Cerebellar nuclear complex (tissue), 1 donor: Measurements from ENCODE around the gene RAN.
"Not testable (repeated sequence)": the region's sequence is repeated elsewhere in the genome, so short reads cannot be mapped to it uniquely, and the experiment has no call there.

ENCODE experiments used
- DNase-seq, 2 experiments: peaks; one replicate each; lab custom pipeline; 2025; lab: John Stamatoyannopoulos, UW

Gene RAN

GRCh38 chr12:130871286-130872178 is at the start of gene RAN:
Gene RAN, plus strand, starts transcription at chr12:130872066. Its CDS starts 528 bp downstream, at chr12:130872594.
- DNase-seq: peak; percentile 18 to 42

DNA sequence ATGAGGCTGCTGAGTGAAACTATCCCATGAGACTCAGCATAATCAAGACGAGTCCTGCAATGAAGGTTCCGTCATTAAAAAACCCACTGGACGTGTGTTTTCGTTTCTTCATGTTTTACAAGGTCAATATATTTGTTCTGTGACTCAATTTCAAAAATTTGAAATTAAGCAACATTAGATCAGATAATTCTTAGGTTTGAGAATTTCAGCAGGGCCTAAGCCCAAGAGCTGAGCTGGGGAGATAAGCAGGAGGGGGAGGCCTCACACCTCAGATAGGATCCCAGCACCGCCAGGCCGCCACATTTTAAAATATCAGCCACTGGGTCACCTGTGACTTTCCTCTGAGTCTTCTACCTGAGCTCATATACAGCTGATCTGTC is 46.1 kb upstream of the RAN start:
- no peak for DNase-seq

DNA sequence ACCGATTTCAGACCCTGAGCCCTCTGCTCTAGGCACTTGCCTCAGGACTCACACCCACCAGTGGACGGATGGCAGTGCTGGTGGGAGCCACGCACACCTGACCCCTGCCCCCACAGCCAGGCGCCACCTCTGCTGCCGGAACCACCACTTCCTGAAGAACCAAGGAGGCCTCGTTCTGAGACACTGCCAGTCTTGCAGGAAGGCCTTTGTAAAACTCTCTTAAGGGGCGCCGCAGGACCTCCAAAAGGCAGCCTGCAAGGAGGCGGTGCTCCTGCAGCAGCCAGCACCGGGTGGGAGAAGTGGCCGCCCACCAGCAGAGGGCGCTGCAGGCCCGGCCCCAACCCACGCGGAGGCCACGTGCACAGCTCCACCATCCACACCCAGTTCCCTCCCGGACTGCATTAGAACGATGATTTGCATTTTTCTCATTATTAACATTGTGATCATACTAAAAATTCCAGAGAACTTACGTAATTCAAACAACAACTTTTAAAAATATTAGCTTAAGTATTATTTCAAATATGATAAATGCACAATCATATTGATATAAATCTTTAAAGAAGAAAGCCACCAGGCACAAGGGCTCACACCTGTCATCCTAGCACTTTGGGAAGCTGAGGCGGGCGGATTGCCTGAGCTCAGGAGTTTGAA is 45.6 kb upstream of the RAN start:
- no peak for DNase-seq

- no peak for DNase-seq
Observed at GRCh38 chr12:130827432-130827831, 44.4 kb upstream of the RAN start.

GRCh38 chr12:130828895-130829294 is 43.0 kb upstream of the RAN start:
- DNase-seq: no peak

DNA sequence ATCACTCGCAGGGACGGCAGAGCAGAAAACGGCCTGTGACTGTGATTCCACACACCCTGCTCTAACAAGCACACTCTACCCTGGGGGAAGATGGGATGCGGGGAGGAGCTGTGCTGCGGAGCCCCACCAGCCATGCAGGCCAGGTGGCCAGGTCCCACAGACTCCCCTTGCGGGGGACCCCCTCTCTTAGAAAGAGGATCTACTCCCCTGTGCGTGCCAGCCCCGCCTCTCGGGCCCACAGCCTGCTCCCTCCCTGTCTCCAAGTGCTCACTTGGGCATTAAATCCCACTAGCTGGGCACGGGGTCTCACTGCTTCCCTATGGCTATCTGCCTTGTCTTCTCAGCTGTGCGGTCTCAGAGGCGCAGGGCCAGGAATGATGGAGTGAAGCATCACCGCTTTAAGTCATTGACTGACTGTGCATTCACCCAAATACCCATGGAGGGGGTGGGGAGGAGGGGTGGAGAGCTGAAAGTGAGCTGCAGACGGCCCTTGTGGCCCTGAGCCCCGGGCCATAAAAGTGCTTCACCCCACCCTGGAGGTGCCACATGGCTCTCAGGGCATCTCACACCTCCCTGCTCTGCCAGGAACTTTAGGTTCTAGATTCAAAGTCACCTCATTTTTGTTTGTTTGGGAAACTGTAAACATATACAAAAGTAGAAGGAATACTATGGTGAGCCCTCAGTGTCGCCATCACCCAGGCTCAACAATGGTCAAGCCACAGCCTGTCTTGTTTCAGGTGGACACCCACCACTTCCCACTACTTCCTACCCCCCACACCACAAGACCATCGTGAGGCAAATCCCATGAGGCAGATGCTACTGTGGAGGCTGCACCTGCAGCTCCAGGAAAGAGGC is 42.2 kb upstream of the RAN start:
- no peak for DNase-seq

DNA sequence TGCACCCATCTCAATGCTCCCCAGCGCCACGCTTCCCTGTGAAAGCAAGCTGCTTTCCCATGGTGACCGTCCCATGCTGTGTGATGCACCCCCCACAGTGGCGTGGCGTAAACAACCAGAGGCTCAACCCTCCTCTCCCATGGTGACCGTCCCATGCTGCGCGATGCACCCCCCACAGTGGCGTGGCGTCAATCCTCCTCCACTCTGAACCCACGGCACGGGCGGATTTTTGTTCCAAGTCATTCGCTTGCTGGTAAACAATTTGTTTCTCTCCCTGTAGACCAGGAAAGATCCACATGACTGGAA is 41.7 kb upstream of the RAN start:
- DNase-seq: no peak

- no peak for DNase-seq
Observed at GRCh38 chr12:130831246-130831645, 40.6 kb upstream of the RAN start.

DNA sequence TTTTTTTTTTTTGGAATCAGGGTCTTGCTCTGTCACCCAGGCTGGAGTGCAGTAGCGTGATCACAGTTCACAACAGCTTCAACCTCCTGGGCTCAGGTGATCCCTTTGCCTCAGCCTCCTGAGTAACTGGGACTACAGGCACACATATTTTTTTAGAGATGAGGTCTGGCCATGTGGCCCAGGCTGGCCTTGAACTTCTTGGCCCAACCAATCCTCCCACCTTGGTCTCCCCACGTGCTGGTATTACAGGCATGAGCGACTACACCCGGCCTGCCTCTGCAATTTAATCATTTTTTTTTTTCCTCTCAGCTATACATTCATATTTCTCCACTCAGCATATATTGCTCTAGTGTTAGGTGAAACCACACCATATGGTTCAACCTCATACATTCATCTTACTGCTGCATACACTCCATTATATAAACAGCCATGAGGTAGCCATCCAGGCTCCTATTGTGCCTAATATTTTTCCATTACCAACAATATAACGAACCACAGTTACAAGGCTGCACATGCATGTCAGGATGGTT is 39.9 kb upstream of the RAN start:
- no peak for DNase-seq

- no peak for DNase-seq
Observed at GRCh38 chr12:130832561-130833209, 39.2 kb upstream of the RAN start.

GRCh38 chr12:130835011-130835410 is 36.9 kb upstream of the RAN start:
- DNase-seq: no peak

DNA sequence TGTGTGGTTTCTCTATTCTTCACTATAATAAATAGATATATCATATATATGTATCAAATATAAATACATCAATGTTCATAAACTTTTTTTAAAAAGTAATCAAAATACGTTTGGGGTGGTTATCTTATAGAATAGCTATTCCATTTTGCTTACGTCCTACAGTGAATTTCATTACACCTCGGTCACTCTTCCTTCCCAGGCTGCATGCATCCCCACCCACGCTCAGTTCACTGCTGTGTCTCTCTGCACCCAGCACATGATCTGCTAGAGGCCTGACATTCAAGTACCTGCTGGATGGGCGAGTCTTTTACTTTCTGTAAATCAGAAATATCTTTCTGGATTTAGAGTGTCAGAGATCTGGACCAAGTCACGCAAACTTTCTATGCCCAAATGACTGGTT is 36.4 kb upstream of the RAN start:
- no peak for DNase-seq

GRCh38 chr12:130838284-130838950 is 33.4 kb upstream of the RAN start:
- no peak for DNase-seq

GRCh38 chr12:130838951-130839769 is 32.7 kb upstream of the RAN start, which contains the start of gene STX2:
Gene STX2, minus strand, starts transcription at chr12:130839250. Its CDS starts 151 bp downstream, at chr12:130839099.
- peak in 1 of 2 experiments; percentile 51 for DNase-seq

DNA sequence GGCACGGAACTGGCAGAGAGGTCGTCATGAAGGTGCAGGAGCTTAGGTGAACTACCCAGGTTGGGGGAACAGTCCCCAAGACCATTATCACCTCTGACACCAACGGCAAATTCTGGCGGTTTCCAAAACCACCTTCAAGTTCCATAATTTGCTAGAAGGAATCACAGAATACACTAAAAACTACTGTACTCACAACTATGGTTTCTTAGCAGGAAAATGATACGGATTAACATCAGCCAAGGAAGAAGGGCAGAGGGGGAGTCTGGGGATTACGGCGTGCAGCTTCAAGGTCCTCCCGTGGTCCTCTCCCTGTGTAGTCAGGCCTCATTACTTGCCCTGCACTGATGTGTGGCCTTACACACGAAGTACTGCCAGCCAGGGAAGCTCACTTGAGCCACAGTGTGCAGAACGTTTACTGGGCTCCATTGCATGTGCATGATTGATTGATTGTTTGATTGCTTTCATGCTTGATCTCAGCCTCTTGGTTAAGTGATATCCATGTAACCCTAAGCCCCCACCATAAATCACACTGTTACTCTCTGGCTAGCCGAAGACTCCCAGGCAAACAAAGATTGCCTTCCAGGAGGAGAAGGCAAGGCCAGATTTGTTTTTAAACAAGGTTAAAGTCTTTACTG is 32.0 kb upstream of the RAN start:
- DNase-seq: no peak

DNA sequence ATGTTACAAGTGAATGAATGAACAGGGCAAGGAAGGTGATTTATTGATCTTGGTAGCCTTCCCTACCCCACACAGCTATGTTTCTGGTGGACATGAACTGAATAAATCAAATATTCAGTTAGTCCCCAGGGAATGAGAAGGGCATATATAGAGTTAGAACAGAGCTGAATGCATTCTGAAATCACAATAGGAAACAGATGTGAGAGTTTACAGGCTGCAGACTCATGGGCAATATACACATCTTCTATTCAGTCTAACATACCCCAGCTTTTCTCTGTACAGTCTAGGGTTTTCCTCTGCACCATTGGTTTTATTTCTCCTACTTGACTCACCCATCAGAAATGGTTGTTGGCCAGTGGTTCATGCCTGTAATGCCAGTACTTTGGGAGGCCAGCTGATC is 25.5 kb upstream of the RAN start:
- no peak for DNase-seq

DNA sequence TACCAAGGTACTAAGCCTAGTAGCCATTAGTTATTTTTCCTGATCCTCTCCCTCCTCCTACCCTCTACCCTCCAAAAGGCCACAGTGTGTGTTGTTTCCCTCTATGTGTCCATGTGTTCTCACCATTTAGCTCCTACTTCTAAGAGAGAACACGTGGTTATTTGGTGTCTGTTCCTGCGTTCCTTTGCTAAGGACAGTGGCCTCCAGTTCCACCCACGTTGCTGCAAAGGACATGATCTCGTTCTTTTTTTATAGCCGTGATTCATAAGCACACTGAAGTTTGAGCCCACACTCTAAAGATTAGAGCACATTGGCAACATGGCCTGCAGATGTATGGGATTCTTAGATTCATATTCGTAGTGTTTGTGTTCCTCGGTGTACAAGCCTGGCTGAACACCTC is 24.8 kb upstream of the RAN start:
- no peak for DNase-seq

DNA sequence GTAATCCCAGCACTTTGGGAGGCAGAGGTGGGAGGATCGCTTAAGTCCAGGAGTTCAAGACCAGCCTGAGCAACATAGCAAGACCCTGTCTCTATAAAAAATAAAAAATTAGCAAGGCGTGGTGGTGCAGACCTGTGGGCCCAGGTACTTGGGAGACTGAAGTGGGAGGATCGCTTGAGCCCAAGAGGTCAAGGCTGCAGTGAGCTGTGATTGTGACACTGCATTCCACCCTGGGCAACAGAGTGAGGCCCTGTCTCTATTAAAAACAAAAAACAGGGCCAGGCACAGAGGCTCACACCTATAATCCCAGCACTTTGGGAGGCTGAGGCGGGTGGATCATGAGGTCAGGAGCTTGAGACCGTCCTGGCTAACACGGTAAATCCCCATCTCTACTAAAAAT is 23.8 kb upstream of the RAN start:
- not testable (repeated sequence) for DNase-seq

GRCh38 chr12:130848785-130849305 is 23.0 kb upstream of the RAN start:
- DNase-seq: not testable (repeated sequence)
